ENCODE measurements around the gene CHEK1.

DNA sequence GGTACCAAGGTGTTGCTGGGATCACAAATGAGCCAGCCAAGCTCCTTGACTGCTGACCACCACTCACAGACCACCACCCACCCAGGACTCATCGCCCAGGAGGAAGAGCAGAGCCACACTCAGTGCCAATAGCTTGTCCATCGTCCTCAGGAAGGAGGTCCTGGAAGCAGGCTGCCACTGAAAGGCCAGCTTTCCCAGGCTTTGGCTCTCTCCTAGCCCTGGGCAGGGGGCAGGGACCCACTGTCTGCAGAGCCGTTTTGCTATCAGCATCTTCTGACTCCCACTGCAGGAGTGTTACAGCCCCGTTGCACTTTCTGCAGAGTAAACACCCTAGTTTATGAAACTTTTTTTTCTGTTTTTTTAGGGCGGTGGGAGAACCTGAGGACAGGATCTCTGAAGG lies 67.9 kb downstream of the CHEK1 start:
- TF ChIP-seq CTCF (IDR thresholded peaks at IDR 0.05) (no peak), EZH2 (IDR thresholded peaks at IDR 0.05) (no peak), EZH2phosphoT487 (IDR thresholded peaks at IDR 0.05) (no peak)
